HT1080 (cell line): ENCODE measurements around the gene SEMG2. TPM values are rescaled to one million over a fixed set of nuclear protein-coding genes. Genes with fewer than 3 reads are reported as not detected.

Experiments used
- DNase-seq: peaks from one replicate; pipeline ENCODE4 v3.0.0-alpha.2; 2015; ENCODE audit warnings: low read depth
- polyA plus RNA-seq, 2 experiments: library from polyadenylated mRNA; depleted of rRNA; stranded (reverse); fragments of >200 nt; gene quantifications; 2 replicates each; pipeline ENCODE4 v1.2.3, GENCODE V29; 2015
- total RNA-seq: library from RNA; depleted of rRNA; stranded (reverse); fragments of >200 nt; shearing (Covaris generic); gene quantifications from 2 replicates; pipeline ENCODE4 v1.2.3, GENCODE V29; 2014; rRNA removed

The SEMG2 gene, protein sequence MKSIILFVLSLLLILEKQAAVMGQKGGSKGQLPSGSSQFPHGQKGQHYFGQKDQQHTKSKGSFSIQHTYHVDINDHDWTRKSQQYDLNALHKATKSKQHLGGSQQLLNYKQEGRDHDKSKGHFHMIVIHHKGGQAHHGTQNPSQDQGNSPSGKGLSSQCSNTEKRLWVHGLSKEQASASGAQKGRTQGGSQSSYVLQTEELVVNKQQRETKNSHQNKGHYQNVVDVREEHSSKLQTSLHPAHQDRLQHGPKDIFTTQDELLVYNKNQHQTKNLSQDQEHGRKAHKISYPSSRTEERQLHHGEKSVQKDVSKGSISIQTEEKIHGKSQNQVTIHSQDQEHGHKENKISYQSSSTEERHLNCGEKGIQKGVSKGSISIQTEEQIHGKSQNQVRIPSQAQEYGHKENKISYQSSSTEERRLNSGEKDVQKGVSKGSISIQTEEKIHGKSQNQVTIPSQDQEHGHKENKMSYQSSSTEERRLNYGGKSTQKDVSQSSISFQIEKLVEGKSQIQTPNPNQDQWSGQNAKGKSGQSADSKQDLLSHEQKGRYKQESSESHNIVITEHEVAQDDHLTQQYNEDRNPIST
- not detected in 2 replicates for total RNA-seq
- polyA plus RNA-seq (2015; cell fraction: cytosol; rRNA removed), result not detected in 2 replicates
- not detected in 2 replicates for polyA plus RNA-seq (2015; cell fraction: nucleus; rRNA removed)

- no peak for DNase-seq
Measured at GRCh38 chr20:45221076-45221475, at the start of gene SEMG2. Gene SEMG2 (plus strand): TSS chr20:45221373. CDS start chr20:45221390, 17 bp downstream.

DNA sequence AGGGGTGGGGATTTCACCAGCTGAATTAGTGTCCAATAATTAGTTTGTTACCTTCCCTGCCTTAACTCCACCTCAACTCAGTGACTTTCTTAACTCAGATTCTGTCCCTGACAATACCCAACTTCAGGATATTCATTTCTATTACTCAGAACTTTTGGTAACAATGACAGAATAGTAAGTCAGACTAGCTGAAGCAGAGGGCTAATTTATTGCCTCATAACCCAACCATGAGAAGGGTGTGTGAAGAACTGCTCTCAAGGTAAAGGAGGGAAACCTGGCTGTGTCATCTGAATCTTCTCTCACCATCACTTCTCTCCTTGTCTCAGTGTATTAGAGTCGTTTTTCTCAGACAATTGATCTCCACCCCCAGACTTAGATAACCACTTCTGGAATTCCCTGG, 47.7 kb upstream of the SEMG2 start:
- DNase-seq, result no peak

GRCh38 chr20:45174434-45175364, 46.5 kb upstream of the SEMG2 start, which contains the start of gene PI3:
Gene PI3 (plus strand): TSS chr20:45174902. CDS start chr20:45174923, 21 bp downstream.
- peak; percentile 26 for DNase-seq

DNA sequence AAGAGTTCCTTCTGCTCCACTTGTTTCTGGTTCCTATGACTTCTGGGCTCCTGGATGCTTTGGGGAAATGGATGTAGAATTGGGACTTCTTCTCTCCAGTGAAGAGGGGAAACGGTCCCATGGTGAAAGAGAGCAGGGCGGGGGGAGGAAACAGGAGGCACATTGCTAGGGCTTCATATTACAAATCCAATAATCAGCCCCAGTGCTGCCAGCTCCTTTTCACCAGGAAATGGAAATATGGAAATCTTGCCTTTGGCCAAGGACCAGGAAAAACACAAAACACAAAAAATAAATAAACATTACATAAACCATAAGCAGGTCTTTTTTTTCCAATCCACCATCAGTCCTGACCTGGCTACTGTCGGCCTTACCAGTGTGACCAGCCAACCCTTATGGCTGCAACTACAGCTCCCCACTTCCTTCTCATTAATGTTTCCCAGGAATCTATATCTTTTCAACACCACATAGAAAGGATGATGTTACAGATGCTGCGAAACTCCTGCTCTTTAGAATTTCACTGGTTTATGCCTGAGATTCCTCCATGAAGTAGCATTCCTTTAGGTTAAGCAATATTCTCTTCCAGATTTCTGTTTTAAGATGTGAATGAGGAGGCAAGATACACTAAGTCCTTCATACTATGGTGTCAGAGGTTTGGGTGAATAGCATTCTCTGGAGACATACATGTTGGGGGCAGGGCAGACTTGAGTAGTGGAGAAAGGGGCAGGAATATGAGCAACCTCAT, 44.5 kb upstream of the SEMG2 start:
- DNase-seq, result no peak

DNA sequence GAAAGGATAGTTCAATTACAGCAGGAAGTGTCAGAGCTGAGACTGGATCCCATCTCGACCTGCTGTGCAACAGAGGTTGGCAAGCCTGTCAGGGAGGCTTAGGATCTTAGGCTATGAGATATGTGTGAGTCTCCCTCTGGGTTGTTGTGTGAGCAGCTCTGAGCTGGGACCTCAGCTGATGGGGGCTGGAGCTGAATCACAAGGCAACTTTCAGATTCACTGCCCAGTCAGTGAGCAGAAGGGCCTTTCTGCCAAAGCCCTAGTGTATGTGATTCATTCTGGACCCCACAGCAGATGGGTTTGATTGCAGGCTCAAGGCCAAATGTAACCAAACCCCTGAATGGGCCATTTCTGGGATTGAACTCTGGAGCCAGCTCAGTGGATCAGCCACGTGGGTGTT, 42.0 kb upstream of the SEMG2 start:
- peak; percentile 15 for DNase-seq

- DNase-seq, result no peak
Measured at GRCh38 chr20:45181639-45182038, 39.5 kb upstream of the SEMG2 start.

- DNase-seq, result no peak
Measured at GRCh38 chr20:45183084-45183483, 38.1 kb upstream of the SEMG2 start.

DNA sequence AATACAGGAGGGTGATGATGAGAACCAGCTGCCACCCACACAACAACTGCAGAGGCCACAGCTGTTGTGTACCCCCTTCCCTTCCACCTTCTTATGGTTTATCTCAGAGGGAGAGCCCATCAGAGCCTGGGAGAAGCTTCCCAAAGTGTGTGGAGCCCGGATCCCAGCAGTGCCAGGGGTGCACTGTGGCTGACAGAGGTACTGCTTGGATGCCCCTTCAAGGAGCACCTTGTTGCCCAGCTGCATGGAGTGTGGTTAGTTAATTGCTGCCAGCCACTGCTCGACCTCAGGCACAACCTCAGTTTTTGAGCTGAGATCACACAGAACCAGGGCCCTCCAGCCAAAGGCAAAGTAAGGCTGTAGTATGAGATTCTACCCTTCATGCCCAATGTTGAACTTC, 33.5 kb upstream of the SEMG2 start:
- DNase-seq, result no peak

- DNase-seq, result no peak
Measured at GRCh38 chr20:45189067-45189609, 32.0 kb upstream of the SEMG2 start.

GRCh38 chr20:45189861-45190260, 31.3 kb upstream of the SEMG2 start:
- no peak for DNase-seq

GRCh38 chr20:45191926-45192325, 29.2 kb upstream of the SEMG2 start:
- no peak for DNase-seq

DNA sequence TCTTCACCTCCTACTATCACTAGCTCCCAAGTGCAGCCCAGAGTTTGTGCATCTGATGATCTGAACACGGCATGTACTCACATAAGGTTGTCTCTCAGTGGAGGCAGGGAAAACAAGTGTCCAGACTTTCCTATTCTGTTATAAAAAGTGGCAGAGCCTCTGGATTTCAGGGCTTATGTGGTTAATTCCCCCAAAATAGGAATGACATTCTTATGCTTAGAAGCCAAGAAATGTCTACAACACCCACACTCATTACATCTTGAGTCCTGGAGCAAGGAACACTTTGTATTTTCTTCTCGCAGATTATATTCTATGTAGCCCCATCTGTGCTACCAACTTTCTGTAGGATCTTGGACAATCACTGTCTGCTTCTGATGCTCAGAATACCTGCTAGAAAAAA, 27.8 kb upstream of the SEMG2 start:
- DNase-seq, result no peak

DNA sequence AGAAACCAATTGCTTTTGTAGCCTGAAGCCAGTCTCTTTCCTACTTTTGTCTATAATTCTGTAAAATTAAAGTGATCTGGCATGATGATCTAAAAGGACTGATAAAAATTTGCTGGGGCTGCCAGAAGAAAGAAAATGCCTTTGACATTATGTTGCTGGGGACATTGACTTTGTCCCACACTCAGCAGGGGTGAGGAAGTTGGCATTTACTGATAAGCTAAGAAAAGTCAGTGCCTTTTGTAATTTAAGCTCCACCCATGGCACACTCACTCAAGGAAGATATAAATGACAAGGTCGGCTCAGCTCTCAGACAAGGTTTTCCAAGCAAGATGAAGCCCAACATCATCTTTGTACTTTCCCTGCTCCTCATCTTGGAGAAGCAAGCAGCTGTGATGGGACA, 14.4 kb upstream of the SEMG2 start, which contains the start of gene SEMG1:
Gene SEMG1 (plus strand): TSS at position 309 of the 400 bp plus-strand sequence. CDS start 21 bp downstream, at position 330.
- no peak for DNase-seq

- DNase-seq, result no peak
Measured at GRCh38 chr20:45209924-45210323, 11.2 kb upstream of the SEMG2 start.

- no peak for DNase-seq
Measured at GRCh38 chr20:45211569-45212474, 9.4 kb upstream of the SEMG2 start.

GRCh38 chr20:45212836-45213235, 8.3 kb upstream of the SEMG2 start:
- no peak for DNase-seq

GRCh38 chr20:45218124-45218523, 3.0 kb upstream of the SEMG2 start:
- DNase-seq, result no peak

- no peak for DNase-seq
Measured at GRCh38 chr20:45218636-45219035, 2.5 kb upstream of the SEMG2 start.

DNA sequence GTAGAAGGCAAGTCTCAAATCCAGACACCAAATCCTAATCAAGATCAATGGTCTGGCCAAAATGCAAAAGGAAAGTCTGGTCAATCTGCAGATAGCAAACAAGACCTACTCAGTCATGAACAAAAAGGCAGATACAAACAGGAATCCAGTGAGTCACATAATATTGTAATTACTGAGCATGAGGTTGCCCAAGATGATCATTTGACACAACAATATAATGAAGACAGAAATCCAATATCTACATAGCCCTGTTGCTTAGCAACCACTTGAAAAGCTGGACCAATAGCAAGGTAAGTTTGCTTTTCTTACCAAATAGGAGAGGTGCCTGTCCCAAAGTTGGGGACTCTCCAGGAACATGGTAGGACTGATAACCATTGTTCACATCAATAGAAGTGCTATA, 2.0 kb downstream of the SEMG2 start:
- no peak for DNase-seq
